ENCODE data around the gene MAP1LC3C.

The MAP1LC3C gene

DNA sequence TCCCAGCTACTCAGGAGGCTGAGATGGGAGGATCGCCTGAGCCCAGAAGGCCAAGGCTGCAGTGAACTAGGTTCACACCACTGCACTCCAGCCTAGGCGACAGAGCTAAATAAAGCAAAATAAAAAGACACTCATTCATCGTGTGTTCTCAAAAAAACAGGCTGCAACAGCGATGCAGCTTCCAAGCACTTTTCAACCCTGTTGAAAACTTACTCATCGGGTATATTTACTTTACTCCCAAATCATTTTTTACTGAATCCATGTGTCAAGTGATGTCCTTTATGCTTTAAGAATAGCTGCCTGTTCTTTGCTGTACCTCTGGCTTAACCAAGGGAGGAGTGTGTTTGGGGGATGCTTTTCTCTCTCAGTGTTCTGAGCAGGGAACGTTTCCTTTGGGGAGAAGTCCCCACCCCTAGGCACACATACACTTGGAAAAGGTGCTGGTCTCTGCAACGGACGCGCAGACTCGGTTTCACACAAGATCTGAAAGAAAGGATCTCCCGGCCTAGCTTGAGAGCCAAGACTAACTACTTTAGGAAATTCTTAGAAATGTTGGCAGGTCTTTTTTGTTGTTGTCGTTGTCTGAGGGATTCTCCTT, 1.4 kb downstream of the MAP1LC3C start:
- no peak for TF ChIP-seq TAF1 (IDR thresholded peaks at IDR 0.05; ENCODE audit: borderline replicate concordance, insufficient read depth, low read length)

DNA sequence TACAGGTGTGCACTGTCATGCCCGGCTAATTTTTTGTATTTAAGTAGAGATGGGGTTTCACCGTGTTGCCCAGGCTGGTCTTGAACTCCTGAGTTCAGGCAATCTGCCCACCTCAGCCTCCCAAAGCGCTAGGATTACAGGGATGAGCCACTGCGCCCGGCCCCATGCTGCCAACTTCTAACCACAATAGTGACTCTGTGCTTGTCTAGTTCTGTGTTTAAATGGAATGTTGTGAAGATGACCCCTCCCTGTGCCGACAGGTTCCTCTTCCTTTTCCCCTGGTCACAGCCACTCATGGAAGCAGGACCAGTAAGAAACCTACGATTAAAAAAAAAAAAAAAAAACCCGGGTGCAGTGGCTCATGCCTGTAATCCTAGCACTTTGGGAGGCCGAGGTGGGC, 4.7 kb downstream of the MAP1LC3C start:
- TF ChIP-seq POLR2AphosphoS5 (IDR thresholded peaks at IDR 0.05; ENCODE audit: low read depth, low read length) (no peak), SIN3A (IDR thresholded peaks at IDR 0.05; ENCODE audit: borderline replicate concordance, insufficient read depth, low read length) (no peak), TAF1 (IDR thresholded peaks at IDR 0.05; ENCODE audit: borderline replicate concordance, insufficient read depth, low read length) (no peak), REST (IDR thresholded peaks at IDR 0.05; ENCODE audit: insufficient read depth in 1 of 2, low read depth in 2 of 2, low read length in 2 of 2) (no peak), FOXP2 (optimal IDR thresholded peaks at IDR 0.05; ENCODE audit: borderline replicate concordance, extremely low read depth, extremely low read length, insufficient read depth) (no peak)

GRCh38 chr1:241992734-241993133, 6.2 kb downstream of the MAP1LC3C start:
- no peak for TF ChIP-seq POLR2AphosphoS5 (IDR thresholded peaks at IDR 0.05; ENCODE audit: low read depth, low read length)

DNA sequence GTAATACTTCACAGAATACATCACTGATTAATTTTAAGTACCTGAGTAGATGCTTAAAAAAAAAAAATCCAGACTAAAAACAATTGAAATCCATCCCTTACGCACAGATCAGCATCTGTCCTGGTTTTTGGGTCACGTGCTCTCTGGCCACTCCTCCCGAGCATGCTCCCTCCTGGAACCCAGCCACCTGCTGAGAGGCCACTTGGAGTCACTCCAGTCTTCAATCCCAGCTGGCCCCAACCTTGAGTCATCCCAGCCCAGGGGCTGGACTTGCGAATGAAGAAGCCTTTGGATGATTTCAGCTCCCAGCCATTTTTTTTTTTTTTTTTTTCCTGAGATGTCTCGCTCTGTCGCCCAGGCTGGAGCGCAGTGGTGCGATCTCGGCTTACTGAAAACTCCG, 8.9 kb downstream of the MAP1LC3C start:
- TF ChIP-seq FOXP2 (optimal IDR thresholded peaks at IDR 0.05; ENCODE audit: borderline replicate concordance, extremely low read depth, extremely low read length, insufficient read depth) (no peak), POLR2AphosphoS5 (IDR thresholded peaks at IDR 0.05; ENCODE audit: low read depth, low read length) (no peak), REST (IDR thresholded peaks at IDR 0.05; ENCODE audit: insufficient read depth in 1 of 2, low read depth in 2 of 2, low read length in 2 of 2) (no peak), TAF1 (IDR thresholded peaks at IDR 0.05; ENCODE audit: borderline replicate concordance, insufficient read depth, low read length) (no peak), SIN3A (IDR thresholded peaks at IDR 0.05; ENCODE audit: borderline replicate concordance, insufficient read depth, low read length) (no peak)

GRCh38 chr1:241985787-241986186, 13.1 kb downstream of the MAP1LC3C start:
- no peak for TF ChIP-seq SIN3A (IDR thresholded peaks at IDR 0.05; ENCODE audit: borderline replicate concordance, insufficient read depth, low read length)
- no peak for TF ChIP-seq REST (IDR thresholded peaks at IDR 0.05; ENCODE audit: insufficient read depth in 1 of 2, low read depth in 2 of 2, low read length in 2 of 2)
- no peak for TF ChIP-seq POLR2AphosphoS5 (IDR thresholded peaks at IDR 0.05; ENCODE audit: low read depth, low read length)
- no peak for TF ChIP-seq FOXP2 (optimal IDR thresholded peaks at IDR 0.05; ENCODE audit: borderline replicate concordance, extremely low read depth, extremely low read length, insufficient read depth)
- no peak for TF ChIP-seq TAF1 (IDR thresholded peaks at IDR 0.05; ENCODE audit: borderline replicate concordance, insufficient read depth, low read length)

GRCh38 chr1:241979926-241980325, 19.0 kb downstream of the MAP1LC3C start:
- TF ChIP-seq FOXP2 (optimal IDR thresholded peaks at IDR 0.05; ENCODE audit: borderline replicate concordance, extremely low read depth, extremely low read length, insufficient read depth): no peak

DNA sequence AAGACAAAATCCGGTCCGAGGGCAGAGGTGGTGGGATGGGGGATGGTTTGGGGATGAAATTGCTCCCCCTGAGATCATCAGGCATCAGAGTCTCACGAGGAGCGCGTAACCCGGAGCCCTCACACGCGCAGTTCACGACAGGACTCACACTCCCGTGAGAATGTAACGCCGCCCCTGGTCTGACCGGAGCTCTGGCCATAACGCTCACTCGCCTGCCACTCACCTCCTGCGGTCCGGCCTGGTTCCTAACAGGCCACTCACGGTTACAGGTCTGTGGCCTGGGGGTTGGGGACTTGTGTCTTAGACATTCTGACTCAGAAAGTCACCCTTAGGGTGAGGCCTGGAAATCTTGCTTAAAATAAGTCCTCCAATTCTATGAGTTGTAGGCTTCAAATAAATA, 19.8 kb downstream of the MAP1LC3C start:
- TF ChIP-seq SIN3A (IDR thresholded peaks at IDR 0.05; ENCODE audit: borderline replicate concordance, insufficient read depth, low read length) (no peak), FOXP2 (optimal IDR thresholded peaks at IDR 0.05; ENCODE audit: borderline replicate concordance, extremely low read depth, extremely low read length, insufficient read depth) (no peak), TAF1 (IDR thresholded peaks at IDR 0.05; ENCODE audit: borderline replicate concordance, insufficient read depth, low read length) (no peak), REST (IDR thresholded peaks at IDR 0.05; ENCODE audit: insufficient read depth in 1 of 2, low read depth in 2 of 2, low read length in 2 of 2) (no peak), POLR2AphosphoS5 (IDR thresholded peaks at IDR 0.05; ENCODE audit: low read depth, low read length) (no peak)
